NCI-H82 treated with DMSO at 0.1 percent for 48 hours (cell line): Measurements from ENCODE around the gene EVA1C.
"Not testable (repeated sequence)": the region's sequence is repeated elsewhere in the genome, so short reads cannot be mapped to it uniquely, and the experiment has no call there.

Experiments used
- DNase-seq: peaks from one replicate; lab custom pipeline; 2025; ENCODE audit not compliant: unreplicated experiment; lab: John Stamatoyannopoulos, UW

EVA1C gene

GRCh38 chr21:32389337-32390015, 23.0 kb upstream of the EVA1C start:
- DNase-seq, result no peak

DNA sequence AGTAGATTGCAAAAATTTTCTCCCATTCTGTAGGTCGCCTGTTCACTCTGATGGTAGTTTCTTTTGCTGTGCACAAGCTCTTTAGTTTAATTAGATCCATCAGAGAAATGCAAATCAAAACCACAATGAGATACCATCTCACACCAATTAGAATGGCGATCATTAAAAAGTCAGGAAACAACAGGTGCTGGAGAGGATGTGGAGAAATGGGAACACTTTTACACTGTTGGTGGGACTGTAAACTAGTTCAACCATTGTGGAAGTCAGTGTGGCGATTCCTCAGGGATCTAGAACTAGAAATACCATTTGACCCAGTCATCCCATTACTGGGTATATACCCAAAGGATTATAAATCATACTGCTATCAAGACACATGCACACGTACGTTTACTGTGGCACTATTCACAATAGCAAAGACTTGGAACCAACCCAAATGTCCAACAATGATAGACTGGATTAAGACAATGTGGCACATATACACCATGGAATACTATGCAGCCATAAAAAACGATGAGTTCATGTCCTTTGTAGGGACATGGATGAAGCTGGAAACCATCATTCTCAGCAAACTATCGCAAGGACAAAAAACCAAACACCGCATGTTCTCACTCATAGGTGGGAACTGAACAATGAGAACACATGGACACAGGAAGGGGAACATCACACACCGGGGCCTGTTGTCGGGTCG, 21.8 kb upstream of the EVA1C start:
- not testable (repeated sequence) for DNase-seq

GRCh38 chr21:32391755-32392154, 20.8 kb upstream of the EVA1C start:
- DNase-seq, result no peak

DNA sequence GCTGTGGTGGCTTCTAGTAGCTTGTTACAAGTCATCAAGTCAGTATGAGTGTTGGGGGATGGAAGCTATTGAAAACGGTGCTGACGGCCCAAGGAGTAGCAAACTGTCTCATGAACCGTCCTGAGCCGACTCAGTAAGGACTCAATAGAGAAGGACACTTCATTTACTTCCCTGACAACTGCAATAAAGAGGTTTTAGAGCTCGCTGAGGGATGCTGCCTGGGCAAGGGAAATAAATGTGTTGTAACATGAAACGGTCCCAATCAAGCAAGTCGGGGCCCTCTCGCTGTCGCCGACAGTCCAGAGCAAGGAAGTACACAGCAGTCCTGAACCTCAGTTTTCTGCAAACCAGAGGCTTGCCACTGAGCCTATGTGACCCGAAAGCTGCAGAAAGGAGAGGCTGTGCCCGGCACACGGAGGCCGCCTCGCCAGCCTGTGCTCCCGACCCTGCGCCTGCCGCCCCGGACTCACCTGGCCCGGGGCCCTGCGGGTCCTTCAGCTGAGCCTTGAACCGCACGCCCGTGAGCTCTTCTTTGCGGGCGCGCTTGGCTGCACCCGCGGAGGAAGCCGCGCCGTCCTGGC, 20.1 kb upstream of the EVA1C start:
- DNase-seq, result no peak

- peak; percentile 80 for DNase-seq
These were observed 19.4 kb upstream of the EVA1C start, which contains the start of gene URB1 for GRCh38 chr21:32392880-32393676. URB1 (minus strand) TSS chr21:32393012; CDS start chr21:32392910, 102 bp downstream.

DNA sequence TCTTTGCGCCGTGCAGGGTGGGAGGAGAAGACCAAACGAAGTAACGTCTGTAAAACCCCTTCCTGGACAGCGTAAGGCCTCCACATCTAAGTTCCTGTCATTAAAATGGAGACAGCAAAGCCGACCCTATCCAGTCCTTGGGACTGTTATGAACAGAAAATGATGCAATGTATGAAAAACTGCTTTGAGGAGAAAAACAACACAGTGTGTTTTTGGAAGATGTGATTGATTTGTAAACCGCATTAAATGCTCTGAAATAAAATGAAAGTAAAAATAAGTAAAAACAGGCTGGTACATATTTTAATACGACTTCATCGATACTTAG, 18.9 kb upstream of the EVA1C start:
- DNase-seq, result no peak

GRCh38 chr21:32403201-32403777, 9.2 kb upstream of the EVA1C start:
- DNase-seq, result peak; percentile 47

- DNase-seq, result no peak
These were observed 6.1 kb upstream of the EVA1C start for GRCh38 chr21:32406405-32406804.

DNA sequence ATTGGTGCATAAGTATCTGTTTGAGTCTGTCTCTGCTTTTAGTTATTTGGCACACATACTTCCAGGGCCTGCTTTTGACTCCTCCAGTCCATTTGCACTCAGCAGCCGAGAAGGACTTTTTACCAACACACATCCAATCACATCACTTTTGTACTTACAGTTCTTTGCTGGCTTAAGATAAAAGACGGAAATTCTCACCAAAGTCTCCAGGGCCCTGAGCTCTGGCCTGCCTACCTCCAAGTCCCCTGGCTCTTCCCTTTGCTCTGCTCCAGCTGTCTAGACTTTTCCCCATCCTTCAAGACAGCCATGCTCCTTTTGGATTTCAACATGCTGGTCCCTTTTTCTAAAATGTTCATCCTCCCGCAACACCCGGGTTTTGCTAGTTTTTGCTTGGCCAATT, 2.2 kb upstream of the EVA1C start:
- no peak for DNase-seq

DNA sequence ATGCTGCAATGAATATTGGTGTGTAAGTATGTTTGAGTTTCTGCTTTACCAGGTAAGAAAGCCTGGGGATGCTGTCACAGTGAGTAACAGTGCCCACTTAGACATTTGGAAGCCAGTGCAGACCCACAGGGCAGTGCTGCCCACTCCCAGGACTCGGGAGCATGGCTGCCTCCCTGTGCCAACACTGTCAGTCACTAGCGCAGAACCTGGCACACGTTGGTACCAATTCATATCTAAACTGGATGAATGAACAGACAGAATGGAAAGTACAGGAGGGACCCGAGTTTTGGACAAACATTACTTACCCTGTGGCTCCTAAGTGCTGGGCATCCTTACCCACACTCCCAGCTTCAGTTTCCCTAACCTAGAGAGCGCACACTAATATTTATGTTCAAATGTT, 1.6 kb upstream of the EVA1C start:
- DNase-seq, result no peak

DNA sequence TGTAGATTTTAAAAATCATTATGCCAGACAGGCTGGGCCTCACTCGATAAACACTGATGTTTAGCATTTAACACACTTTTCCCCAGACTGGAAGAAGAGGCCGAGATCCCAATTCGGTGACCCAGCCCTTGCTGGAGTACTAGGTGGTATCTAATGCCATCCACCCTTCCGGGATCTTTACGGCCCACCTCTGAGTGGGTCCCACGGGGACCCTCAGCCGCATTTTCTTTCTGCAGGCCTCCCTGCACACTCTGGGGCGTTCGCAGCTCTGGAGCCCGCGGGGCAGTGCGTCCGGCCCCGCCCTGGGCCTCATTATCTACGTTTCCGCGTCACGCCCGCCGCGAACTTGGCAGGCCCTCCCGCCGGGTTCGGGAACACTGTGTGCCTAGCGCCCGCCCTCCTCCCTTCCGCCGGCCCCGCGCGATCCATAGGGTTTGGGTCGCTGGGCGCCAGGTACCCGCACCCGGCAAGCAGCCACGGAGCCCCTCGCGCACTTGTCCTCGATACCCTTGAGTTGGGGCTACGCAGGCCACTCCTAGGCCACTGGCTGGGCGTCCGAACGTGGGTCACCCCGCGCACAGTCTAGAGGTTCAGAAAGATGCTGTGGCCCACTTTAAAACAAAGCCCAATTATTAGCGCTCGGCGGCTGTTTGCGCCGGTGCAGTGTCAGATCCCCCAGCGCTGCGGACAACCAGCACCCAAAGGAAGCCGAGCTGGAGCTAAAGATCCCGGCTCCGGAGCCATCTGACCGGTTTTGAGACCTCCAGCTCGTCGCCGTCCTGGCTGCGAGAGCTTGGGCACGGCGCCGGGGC, 950 bp upstream of the EVA1C start:
- DNase-seq, result no peak

GRCh38 chr21:32413015-32413504, 554 bp downstream of the EVA1C start:
- DNase-seq, result no peak

DNA sequence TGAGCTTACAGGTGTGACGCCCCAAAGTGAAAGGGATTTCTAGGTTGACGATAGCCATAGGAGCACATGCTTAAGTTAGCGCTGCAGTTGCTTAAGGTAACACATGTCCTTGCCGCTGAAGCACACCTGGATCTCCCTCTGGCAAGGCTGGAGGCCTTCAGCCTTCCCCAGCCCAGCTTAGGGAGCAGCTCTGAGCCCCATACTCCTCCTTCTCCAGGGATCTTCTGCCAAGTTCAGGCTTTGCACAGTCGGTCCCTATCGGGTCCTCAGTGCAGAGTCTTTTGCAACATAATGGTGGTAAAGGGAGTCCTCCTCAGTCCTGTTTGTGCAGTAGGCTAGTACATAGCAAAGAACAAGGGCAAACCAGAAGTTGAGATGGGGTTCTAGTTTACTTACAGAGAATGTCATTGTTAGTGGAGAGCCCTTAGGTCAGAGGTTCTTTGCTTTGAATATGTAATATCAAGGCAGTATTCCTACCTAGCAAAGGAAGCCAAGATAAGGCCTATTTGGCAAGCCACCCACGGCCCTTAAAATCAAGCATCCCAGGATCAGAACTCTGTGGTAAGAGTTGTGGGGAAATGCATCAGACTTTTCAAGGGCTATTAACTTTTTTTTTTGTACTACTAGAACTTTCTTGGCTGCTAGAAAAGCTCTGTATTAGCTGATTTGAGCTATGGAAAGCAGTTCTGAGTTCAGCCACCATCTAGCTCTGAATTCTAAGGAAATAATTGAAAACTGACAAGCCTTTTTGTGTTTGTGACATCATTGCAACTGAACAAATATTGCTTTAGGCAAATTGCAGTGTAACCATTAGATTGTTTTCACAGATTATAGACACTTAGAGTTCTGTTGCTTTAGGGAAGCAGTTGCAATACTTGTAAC, 1.4 kb downstream of the EVA1C start:
- no peak for DNase-seq

GRCh38 chr21:32414579-32415358, 2.3 kb downstream of the EVA1C start:
- no peak for DNase-seq

DNA sequence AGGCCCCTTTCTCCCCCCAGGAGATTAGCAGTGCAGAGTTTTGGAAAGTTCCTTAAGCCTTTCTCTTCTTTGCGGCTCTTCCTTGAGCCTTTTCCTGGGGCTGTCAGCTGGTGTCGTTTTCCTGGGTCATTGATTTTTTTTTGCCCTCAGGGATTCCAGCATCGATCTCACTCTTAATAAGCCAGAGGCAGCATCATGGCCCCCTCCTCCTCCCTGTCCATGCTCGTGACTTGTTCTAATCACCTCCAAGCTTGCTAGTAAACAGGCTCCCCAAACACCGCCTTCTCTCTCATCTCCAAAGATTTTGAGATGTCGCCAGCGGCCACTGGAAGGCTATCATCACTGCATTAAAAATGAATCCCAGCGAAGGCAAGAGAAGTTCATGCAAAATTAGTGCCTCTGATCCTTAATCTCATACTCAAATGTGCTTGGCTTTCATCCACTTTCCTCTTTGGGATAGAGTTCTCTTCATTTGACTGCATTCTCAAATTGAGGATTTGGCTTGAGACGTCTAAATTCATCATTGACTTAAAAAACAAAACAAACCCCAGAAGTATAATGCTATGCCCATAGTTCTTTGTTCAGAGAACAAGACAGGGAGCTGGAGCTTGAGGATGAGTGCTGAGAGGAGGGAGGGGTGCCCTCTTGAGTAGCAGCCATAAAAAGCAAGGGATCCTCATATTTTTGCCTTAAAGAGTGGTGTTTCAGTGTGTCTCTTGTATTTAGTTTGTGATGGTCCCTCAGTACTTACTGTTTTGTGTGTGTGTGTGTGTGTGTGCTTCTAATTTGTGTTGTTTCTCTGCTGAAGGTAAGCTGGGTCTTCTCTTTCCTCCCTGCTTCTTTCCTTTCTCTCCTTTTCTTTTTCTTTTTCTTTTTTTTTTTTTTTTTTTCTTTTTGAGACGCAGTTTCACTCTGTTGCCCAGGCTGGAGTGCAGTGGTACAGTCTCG, 3.2 kb downstream of the EVA1C start:
- no peak for DNase-seq

- DNase-seq, result no peak
These were observed 5.6 kb downstream of the EVA1C start for GRCh38 chr21:32418146-32418545.

- no peak for DNase-seq
These were observed 9.6 kb downstream of the EVA1C start for GRCh38 chr21:32422064-32422463.
